Endothelial cell of umbilical vein (primary cell): Measurements from ENCODE around the gene DHRS12. TPM values are rescaled to one million over a fixed set of nuclear protein-coding genes. Genes with fewer than 3 reads are reported as not detected.

Experiments
- BruUV-seq: library from RNA; stranded (reverse); fragments of 400-500 nt; replicated peaks from 2 replicates; lab custom pipeline; 2021; lab: Mats Ljungman, UMichigan
- CTCF ChIA-PET: fragments of 300-600, 350-600 bp; sonication (Branson Sonifier 250); formaldehyde crosslinking; loops from one replicate; lab custom pipeline; 2021; ENCODE audit warnings: antibody characterized with exemption, inconsistent platforms; lab: Charles Lee
- POLR2A ChIA-PET: fragments of 300-600, 350-600 bp; sonication (Branson Sonifier 250); formaldehyde crosslinking; loops from one replicate; lab custom pipeline; 2021; ENCODE audit warnings: antibody characterized with exemption, inconsistent platforms; lab: Charles Lee
- DNase-seq: peaks from one replicate; pipeline ENCODE4 v3.0.0-alpha.2; 2011; ENCODE audit warnings: low read depth, low spot score
- FAIRE-seq: peaks from 2 replicates; lab custom pipeline; 2011; peaks lifted over from hg19 to GRCh38; lab: Jason Lieb, UNC
- H2AFZ ChIP-seq: 2 replicates; pipeline ENCODE4 v1.6.0; 2012; ENCODE audit warnings: low read depth, low read length, control low read depth, inconsistent platforms
- H3K27ac ChIP-seq: 2 replicates; pipeline ENCODE4 v1.5.1; 2011; ENCODE audit warnings: low read depth, mild to moderate bottlenecking, control low read depth, low read length, moderate library complexity; ENCODE audit not compliant: insufficient read depth
- H3K27me3 ChIP-seq, 2 experiments: 2 replicates each; pipeline versions ENCODE4 v1.6.0 to v1.6.1; 2011; ENCODE audit warnings: low read length in 2 of 2, mixed read lengths in 1 of 2; ENCODE audit not compliant: control insufficient read depth in 2 of 2, insufficient read depth in 2 of 2
- H3K36me3 ChIP-seq, 2 experiments: 2 replicates in 1 of 2; 3 replicates in 1 of 2; pipeline ENCODE4 v1.5.1; 2011; ENCODE audit warnings: low read length in 2 of 2, mild to moderate bottlenecking in 1 of 2, moderate library complexity in 1 of 2; ENCODE audit not compliant: control insufficient read depth in 2 of 2, insufficient read depth in 2 of 2; ENCODE audit errors: extremely low read depth in 1 of 2
- H3K4me1 ChIP-seq: 3 replicates; pipeline ENCODE4 v1.5.1; 2011; ENCODE audit warnings: mild to moderate bottlenecking, low read length; ENCODE audit not compliant: control insufficient read depth, insufficient read depth; ENCODE audit errors: extremely low read depth
- H3K4me2 ChIP-seq: 2 replicates; pipeline ENCODE4 v1.6.1; 2011; ENCODE audit warnings: low read length, control low read depth, mixed read lengths; ENCODE audit not compliant: insufficient read depth
- H3K4me3 ChIP-seq, 3 experiments: fragments of 200-600 bp in 1 of 3; sonication (generic), shearing (Covaris generic) in 1 of 3; replicated peaks in 1 of 3; 2 replicates each; pipeline ENCODE4 v1.5.1; 2011 to 2016; ENCODE audit warnings: control low read depth in 3 of 3, low read length in 3 of 3, mild to moderate bottlenecking in 2 of 3, inconsistent platforms in 1 of 3, low read depth in 1 of 3, moderate library complexity in 1 of 3; ENCODE audit not compliant: insufficient read depth in 1 of 3
- H3K79me2 ChIP-seq: 2 replicates; pipeline ENCODE4 v1.6.0; 2012; ENCODE audit warnings: low read length, inconsistent platforms; ENCODE audit not compliant: control insufficient read depth, insufficient read depth
- H3K9ac ChIP-seq: replicated peaks from 2 replicates; pipeline ENCODE3; 2011; ENCODE audit warnings: low read length, control low read depth; ENCODE audit not compliant: insufficient read depth; ENCODE audit errors: extremely low read depth
- H3K9me1 ChIP-seq: replicated peaks from 3 replicates; pipeline ENCODE4 v1.6.0; 2011; ENCODE audit warnings: mild to moderate bottlenecking, low read length; ENCODE audit not compliant: control insufficient read depth, insufficient read depth; ENCODE audit errors: extremely low read depth
- H3K9me3 ChIP-seq: replicated peaks from 2 replicates; pipeline ENCODE4 v1.5.1; 2012; ENCODE audit warnings: low read length, inconsistent platforms; ENCODE audit not compliant: control insufficient read depth, insufficient read depth
- H4K20me1 ChIP-seq: replicated peaks from 2 replicates; pipeline ENCODE3; 2011; ENCODE audit warnings: mild to moderate bottlenecking, low read length; ENCODE audit not compliant: control insufficient read depth, insufficient read depth; ENCODE audit errors: extremely low read depth
- EZH2 ChIP-seq: IDR thresholded peaks from 2 replicates; pipeline ENCODE4 v1.6.1; 2012; ENCODE audit warnings: borderline replicate concordance, low read depth, mild to moderate bottlenecking, moderate library complexity, low read length, inconsistent platforms; ENCODE audit not compliant: severe bottlenecking
- FOS ChIP-seq: IDR thresholded peaks from 2 replicates; pipeline ENCODE4 v1.6.1; 2011; ENCODE audit warnings: mild to moderate bottlenecking, low read length, moderate library complexity, borderline replicate concordance; ENCODE audit not compliant: insufficient read depth
- GATA2 ChIP-seq: IDR thresholded peaks from 2 replicates; pipeline ENCODE4 v1.7.0; 2011; ENCODE audit warnings: low read depth, mild to moderate bottlenecking, moderate library complexity, mixed read lengths, low read length; ENCODE audit not compliant: insufficient read length, insufficient read depth
- JUN ChIP-seq: IDR thresholded peaks from 2 replicates; pipeline ENCODE4 v1.6.1; 2011; ENCODE audit warnings: borderline replicate concordance, low read depth; ENCODE audit not compliant: insufficient read length, insufficient read depth
- MYC ChIP-seq: IDR thresholded peaks from one replicate; pipeline ENCODE4 v1.6.1; 2011; ENCODE audit warnings: mild to moderate bottlenecking, low read depth, low read length
- POLR2A ChIP-seq: IDR thresholded peaks from 2 replicates; pipeline ENCODE4 v1.6.1; 2012; ENCODE audit warnings: low read depth, mild to moderate bottlenecking, control low read depth, low read length
- POLR2AphosphoS5 ChIP-seq: IDR thresholded peaks from 2 replicates; pipeline ENCODE4 v1.6.1; 2012; ENCODE audit warnings: low read depth, mild to moderate bottlenecking, control low read depth, low read length, moderate library complexity; ENCODE audit not compliant: insufficient read depth
- dilution Hi-C: fragments of 300-500 bp; cut with MboI; formaldehyde crosslinking; loops from one replicate; pipeline ENCODE4 v1.15.0; 2019; ENCODE audit warnings: low sequenced_read_pairs; ENCODE audit not compliant: extremely low pct_ligation_motif_present
- intact Hi-C: fragments of 100-400 bp; cut with micrococcal nuclease; formaldehyde crosslinking; loops from one replicate; pipeline ENCODE4 v1.10.0; 2022
- polyA plus RNA-seq, 4 experiments: library from polyadenylated mRNA; depleted of rRNA in 3 of 4; stranded (reverse) in 3 of 4; unstranded in 1 of 4; fragments of >200 nt; gene quantifications; 2 replicates each; pipeline versions ENCODE4 v1.2.1 to v1.2.3, GENCODE V29; 2011 to 2012; ENCODE audit warnings: missing spikeins in 1 of 4
- total RNA-seq: library from RNA; stranded (reverse); gene quantifications from 2 replicates; pipeline ENCODE4 v1.2.3, GENCODE V29; 2021
- TF ChIP-seq, protein P1 (sequence below), 2 donors: IDR thresholded peaks; 1 replicate in 1 of 2; 2 replicates in 1 of 2; pipeline ENCODE4 v1.5.1; 2011; ENCODE audit warnings: low read length in 2 of 2, mild to moderate bottlenecking in 2 of 2, moderate library complexity in 2 of 2, control low read depth in 1 of 2, inconsistent platforms in 1 of 2, low read depth in 1 of 2; ENCODE audit not compliant: insufficient read depth in 1 of 2; ENCODE audit errors: extremely low read depth in 1 of 2
- TF ChIP-seq, protein P2 (sequence below): IDR thresholded peaks from 2 replicates; pipeline ENCODE4 v1.6.1; 2011; ENCODE audit not compliant: insufficient read depth, insufficient read length

Gene DHRS12
- total and polyA plus RNA-seq, 2 donors (not counting 3 experiments of a cell fraction or from before 2014, with no cell fraction given): 8.9 to 9.1 TPM

DNA sequence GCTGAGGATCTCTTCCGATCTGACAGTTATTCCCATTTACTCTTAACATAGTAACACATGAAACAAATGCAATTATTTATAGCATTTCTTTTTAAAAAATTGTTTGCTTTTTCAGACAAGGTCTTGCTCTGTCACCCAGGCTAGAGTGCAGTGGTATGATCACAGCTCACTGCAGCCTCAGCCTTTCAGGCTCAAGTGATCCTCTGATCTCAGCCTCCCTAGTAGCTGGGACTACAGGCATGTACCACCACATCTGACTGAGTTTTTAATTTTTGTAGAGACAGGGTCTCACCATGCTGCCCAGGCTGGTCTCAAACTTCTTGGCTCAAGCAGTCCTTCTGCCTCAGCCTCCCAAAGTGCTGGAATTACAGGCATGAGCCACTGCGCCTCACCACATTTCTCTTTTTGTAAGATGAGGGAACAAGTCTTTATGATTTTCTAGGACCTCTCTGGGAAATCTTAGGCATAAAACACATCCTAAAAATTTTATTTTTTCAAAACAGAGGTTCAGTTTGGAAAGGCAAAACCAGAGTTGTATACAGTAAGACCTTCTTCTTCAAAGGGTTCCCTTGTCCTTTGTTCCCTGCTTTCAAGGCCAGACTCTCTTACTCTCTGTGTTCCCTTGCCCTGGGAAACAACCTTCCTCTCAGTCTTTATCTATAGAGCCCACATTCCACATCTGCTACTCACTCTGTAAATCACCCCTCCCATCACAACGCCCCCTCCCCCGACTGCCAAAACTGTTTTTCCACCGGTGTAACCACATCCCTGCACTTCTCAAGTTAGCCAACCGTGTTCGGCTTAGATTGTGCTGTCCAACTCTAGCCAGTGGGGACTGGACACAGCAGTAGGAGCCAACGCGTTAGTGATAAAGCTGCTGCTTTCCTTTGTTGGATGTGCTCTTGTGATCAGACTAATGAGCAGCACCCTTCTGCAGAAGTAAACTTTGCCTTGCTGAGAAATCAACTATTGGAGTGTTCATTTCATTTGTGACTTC lies 56.2 kb downstream of the DHRS12 start:
- POLR2A ChIA-PET: no interaction called here
- dilution Hi-C loops (no loop called here), intact Hi-C loops (no loop called here)

More for the DNA sequence above, 56.2 kb downstream of the DHRS12 start:
- no TSS peak for BruUV-seq
- no peaks in the 10 kb centered on the region for H3K79me2 ChIP-seq
- no peaks in the 10 kb centered on the region for H4K20me1 ChIP-seq
- H3K9me3 ChIP-seq: peaks cover 2% of the 10 kb centered on the region
- H3K36me3 ChIP-seq: no peaks in the 10 kb centered on the region
- H3K4me2 ChIP-seq: no peak overlapping the region
- H3K4me3 ChIP-seq: no peak overlapping the region
- no peak overlapping the region for H2AFZ ChIP-seq
- TF ChIP-seq, protein P1, sequence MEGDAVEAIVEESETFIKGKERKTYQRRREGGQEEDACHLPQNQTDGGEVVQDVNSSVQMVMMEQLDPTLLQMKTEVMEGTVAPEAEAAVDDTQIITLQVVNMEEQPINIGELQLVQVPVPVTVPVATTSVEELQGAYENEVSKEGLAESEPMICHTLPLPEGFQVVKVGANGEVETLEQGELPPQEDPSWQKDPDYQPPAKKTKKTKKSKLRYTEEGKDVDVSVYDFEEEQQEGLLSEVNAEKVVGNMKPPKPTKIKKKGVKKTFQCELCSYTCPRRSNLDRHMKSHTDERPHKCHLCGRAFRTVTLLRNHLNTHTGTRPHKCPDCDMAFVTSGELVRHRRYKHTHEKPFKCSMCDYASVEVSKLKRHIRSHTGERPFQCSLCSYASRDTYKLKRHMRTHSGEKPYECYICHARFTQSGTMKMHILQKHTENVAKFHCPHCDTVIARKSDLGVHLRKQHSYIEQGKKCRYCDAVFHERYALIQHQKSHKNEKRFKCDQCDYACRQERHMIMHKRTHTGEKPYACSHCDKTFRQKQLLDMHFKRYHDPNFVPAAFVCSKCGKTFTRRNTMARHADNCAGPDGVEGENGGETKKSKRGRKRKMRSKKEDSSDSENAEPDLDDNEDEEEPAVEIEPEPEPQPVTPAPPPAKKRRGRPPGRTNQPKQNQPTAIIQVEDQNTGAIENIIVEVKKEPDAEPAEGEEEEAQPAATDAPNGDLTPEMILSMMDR (IDR thresholded peaks at IDR 0.05; ENCODE audit: extremely low read depth in 1 of 2, insufficient read depth in 1 of 2, low read depth in 1 of 2, low read length in 2 of 2): no peak
- TF ChIP-seq MYC: no peak
- TF ChIP-seq POLR2A: no peak
- TF ChIP-seq, protein P2, sequence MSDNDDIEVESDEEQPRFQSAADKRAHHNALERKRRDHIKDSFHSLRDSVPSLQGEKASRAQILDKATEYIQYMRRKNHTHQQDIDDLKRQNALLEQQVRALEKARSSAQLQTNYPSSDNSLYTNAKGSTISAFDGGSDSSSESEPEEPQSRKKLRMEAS: no peak
- TF ChIP-seq EZH2: no peak
- TF ChIP-seq JUN: no peak
- TF ChIP-seq FOS: no peak
- no peak for TF ChIP-seq GATA2
- TF ChIP-seq POLR2AphosphoS5: no peak
- H3K9me1 ChIP-seq: no peaks in the 10 kb centered on the region
- H3K9ac ChIP-seq: no peak overlapping the region
- no peaks in the 10 kb centered on the region for H3K4me1 ChIP-seq
- H3K27ac ChIP-seq: no peak overlapping the region
- DNase-seq (no peak), FAIRE-seq (no peak)
- H3K27me3 ChIP-seq: no peaks in the 10 kb centered on the region
- CTCF ChIA-PET: no interaction called here
